ENCODE results near the gene GOSR2.

The GOSR2 gene

DNA sequence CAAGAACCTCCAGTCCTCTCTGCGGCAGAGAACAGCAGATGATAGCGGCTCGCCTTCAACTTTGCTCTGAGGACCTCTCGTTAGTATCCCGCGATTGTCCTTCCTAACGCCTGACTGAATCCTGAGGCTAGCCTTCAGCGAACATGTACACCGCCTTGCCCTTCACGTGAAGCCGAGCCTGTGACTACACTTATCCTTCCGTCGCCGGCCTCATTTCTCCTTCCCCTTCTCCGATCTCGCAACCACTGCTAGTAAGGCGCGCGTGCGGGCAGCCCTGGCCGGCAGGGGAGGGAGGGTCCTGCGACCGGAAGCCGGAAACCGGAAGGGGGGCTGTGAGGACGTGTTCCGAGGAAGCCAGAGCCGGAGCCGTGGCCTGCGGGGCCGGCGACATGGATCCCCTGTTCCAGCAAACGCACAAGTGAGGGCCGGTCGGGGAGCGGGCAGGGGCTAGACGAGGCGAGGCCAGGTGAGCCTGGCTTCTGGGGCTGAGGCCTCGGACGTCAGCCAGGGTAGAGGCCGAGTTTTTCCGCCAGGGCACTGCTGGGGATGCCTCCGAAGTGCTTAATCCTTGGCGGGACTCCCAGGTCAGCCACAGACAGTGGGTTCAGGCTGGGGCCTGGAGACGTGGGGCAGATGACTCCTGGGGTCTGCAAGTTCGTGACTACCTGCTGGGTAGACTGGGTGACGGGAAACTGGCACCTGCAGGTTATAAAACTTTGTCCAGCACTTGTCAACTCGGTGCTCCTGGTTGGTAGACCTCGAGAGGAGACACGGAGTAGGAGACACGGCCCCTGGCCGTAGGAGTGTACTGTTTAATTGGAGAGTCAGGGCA, at the start of gene GOSR2:
TSS of gene GOSR2 (plus strand) at position 357 of the 832 bp plus-strand sequence. CDS start at position 390, 33 bp downstream.
- Mint-ChIP-seq H3K27me3 (peaks cover 2% of the 10 kb centered on the region), H3K9me3 (no peaks in the 10 kb centered on the region), H3K27ac (peak within 1 kb of the TSS; percentile 98), H3K4me3 (peak within 1 kb of the TSS; percentile 85), H3K4me1 (ENCODE audit: low read depth) (peaks cover 34% of the 10 kb centered on the region), H3K36me3 (ENCODE audit: low read depth) (peaks cover 39% of the 10 kb centered on the region)
- intact Hi-C loops (cut with micrococcal nuclease), result loop anchor here (2.0 kb wide), 1 partner anchor 46 kb away; no protein-coding TSS in a partner anchor

DNA sequence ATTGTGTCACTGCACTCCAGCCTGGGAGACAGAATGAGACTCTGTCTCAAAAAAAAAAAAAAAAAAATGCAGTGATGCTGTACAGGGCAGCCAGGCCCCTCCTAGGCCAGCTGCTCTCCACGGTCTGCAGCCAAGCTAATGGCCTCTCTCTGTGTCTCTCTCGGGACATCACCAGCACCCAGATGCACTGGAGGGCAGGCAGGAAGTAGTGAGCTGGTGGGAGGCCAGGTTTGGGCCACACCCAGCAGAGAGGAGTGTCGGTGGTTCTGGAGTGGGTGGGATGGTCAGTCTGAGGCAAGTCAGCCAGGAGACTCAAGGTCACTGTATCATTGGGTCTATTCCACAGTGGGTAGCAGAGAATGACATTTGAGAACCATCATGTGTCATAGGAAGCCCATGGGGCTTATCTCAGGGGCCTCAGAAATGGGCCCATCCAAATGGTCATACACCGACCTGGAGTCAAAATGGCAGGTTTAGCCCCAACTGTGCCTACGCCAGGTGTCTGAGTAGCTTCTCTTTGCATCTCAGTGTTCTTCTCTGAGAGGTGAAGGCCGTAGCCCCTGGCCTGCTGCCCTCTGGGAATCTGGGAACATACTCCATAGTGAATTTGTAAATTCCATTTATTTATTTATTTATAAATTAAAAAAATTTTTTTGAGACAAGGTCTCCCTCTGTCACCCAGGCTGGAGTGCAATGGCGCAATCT, 48.9 kb upstream of the GOSR2 start:
- H3K27me3 Mint-ChIP-seq, result peaks cover 6% of the 10 kb centered on the region
- H3K4me1 Mint-ChIP-seq (ENCODE audit: low read depth), result peaks cover 51% of the 10 kb centered on the region
- no peaks in the 10 kb centered on the region for H3K36me3 Mint-ChIP-seq (ENCODE audit: low read depth)
- intact Hi-C loops (cut with micrococcal nuclease), result no loop called here
- H3K4me3 Mint-ChIP-seq, result no peak overlapping the region
- H3K9me3 Mint-ChIP-seq, result no peaks in the 10 kb centered on the region
- peak overlapping the region; percentile 68 for H3K27ac Mint-ChIP-seq

DNA sequence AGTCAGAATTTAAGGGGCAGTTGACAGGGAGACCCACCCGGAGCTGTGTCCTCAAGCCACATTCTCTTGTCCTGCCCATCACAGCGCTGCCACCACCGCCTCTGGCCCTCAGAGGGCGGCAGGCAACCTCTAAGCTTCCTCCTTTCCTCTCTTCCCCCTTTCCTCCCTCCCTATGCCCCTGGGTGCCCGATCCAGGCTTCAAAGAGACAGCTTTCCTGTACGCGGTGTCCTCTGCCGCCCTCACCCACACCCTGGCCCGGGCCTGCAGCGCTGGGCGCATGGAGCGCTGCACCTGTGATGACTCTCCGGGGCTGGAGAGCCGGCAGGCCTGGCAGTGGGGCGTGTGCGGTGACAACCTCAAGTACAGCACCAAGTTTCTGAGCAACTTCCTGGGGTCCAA, 48.1 kb upstream of the GOSR2 start:
- H3K36me3 Mint-ChIP-seq (ENCODE audit: low read depth), result no peaks in the 10 kb centered on the region
- H3K4me3 Mint-ChIP-seq, result no peak overlapping the region
- intact Hi-C loops (cut with micrococcal nuclease), result no loop called here
- H3K9me3 Mint-ChIP-seq, result no peaks in the 10 kb centered on the region
- peaks cover 59% of the 10 kb centered on the region for H3K4me1 Mint-ChIP-seq (ENCODE audit: low read depth)
- H3K27ac Mint-ChIP-seq, result peak overlapping the region; percentile 90
- H3K27me3 Mint-ChIP-seq, result peaks cover 3% of the 10 kb centered on the region

DNA sequence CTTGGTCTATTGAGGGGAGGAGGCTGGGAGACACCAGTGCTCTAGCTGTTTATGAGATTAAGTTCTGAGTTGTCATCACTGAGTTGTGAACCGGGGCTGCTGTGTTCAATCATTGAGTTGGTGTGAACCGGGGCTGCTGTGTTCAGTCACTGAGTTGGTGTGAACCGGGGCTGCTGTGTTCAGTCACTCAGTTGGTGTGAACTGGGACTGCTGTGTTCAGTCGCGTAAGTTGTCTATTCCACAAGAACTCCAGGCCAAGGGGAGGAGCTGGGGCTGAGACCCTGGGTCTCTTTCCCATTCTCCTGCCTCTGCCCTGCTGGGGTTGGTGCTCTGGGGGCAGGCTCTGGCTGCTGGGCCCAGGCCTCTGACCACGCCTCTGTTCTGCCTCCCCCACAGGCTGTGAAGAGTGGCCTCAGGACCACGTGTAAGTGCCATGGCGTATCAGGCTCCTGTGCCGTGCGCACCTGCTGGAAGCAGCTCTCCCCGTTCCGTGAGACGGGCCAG, 47.1 kb upstream of the GOSR2 start:
- no peaks in the 10 kb centered on the region for H3K9me3 Mint-ChIP-seq
- intact Hi-C loops (cut with micrococcal nuclease), result loop anchor here (2.0 kb wide), 1 partner anchor 47 kb away; the partner anchor contains the start of gene GOSR2
- no peaks in the 10 kb centered on the region for H3K36me3 Mint-ChIP-seq (ENCODE audit: low read depth)
- peaks cover 63% of the 10 kb centered on the region for H3K4me1 Mint-ChIP-seq (ENCODE audit: low read depth)
- peak overlapping the region; percentile 90 for H3K27ac Mint-ChIP-seq
- no peak overlapping the region for H3K4me3 Mint-ChIP-seq
- H3K27me3 Mint-ChIP-seq, result no peaks in the 10 kb centered on the region

DNA sequence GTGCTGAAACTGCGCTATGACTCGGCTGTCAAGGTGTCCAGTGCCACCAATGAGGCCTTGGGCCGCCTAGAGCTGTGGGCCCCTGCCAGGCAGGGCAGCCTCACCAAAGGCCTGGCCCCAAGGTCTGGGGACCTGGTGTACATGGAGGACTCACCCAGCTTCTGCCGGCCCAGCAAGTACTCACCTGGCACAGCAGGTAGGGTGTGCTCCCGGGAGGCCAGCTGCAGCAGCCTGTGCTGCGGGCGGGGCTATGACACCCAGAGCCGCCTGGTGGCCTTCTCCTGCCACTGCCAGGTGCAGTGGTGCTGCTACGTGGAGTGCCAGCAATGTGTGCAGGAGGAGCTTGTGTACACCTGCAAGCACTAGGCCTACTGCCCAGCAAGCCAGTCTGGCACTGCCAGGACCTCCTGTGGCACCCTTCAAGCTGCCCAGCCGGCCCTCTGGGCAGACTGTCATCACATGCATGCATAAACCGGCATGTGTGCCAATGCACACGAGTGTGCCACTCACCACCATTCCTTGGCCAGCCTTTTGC, 46.5 kb upstream of the GOSR2 start:
- Mint-ChIP-seq H3K4me1 (ENCODE audit: low read depth) (peaks cover 67% of the 10 kb centered on the region), H3K9me3 (no peaks in the 10 kb centered on the region), H3K36me3 (ENCODE audit: low read depth) (no peaks in the 10 kb centered on the region), H3K27me3 (no peaks in the 10 kb centered on the region), H3K27ac (peak overlapping the region; percentile 90), H3K4me3 (no peak overlapping the region)
- intact Hi-C loops (cut with micrococcal nuclease), result loop anchor here (2.0 kb wide), 1 partner anchor 46 kb away; the partner anchor contains the start of gene GOSR2

DNA sequence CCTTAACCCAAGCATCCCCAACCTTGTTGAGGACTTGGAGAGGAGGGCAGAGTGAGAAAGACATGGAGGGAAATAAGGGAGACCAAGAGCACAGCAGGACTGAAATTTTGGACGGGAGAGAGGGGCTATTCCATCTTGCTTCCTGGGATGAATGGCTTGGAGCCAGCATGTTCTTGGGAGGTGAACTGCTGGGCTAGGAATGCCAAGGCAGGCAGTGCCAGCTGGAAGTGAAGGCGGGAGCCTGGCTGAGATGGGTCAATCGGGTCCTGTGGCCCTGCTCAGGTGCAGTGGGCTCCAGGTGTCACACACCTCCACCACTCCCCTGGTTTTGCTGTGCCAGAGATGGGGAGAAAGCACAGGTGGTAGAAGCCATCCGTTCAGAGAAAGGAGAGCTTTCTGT, 46.0 kb upstream of the GOSR2 start:
- Mint-ChIP-seq H3K36me3 (ENCODE audit: low read depth) (no peaks in the 10 kb centered on the region), H3K27ac (peak overlapping the region; percentile 90), H3K4me1 (ENCODE audit: low read depth) (peaks cover 70% of the 10 kb centered on the region), H3K9me3 (no peaks in the 10 kb centered on the region), H3K4me3 (no peak overlapping the region), H3K27me3 (no peaks in the 10 kb centered on the region)
- intact Hi-C loops (cut with micrococcal nuclease), result loop anchor here (2.0 kb wide), 1 partner anchor 46 kb away; the partner anchor contains the start of gene GOSR2

DNA sequence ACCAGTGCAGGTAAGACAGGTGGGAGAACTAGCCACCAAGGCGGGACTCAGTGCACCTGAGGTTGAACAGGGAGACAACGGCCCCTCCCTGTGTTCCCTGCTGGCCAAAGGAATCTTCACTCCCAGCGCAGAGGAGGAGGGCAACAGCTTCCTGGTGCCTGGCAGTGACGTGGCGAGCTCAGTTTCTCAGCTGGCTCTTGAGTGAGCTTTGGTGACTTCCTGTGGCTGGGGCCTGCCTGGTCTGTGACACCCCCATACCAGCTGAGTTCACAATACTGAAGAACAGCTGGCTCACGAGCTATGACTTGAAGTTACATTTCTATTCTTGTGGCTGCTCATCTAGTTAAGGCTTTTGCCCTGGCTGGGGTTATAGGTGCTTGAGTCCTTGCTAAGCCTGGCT, 45.5 kb upstream of the GOSR2 start:
- no peaks in the 10 kb centered on the region for H3K36me3 Mint-ChIP-seq (ENCODE audit: low read depth)
- intact Hi-C loops (cut with micrococcal nuclease), result loop anchor here (2.0 kb wide), 1 partner anchor 45 kb away; the partner anchor contains the start of gene GOSR2
- H3K27ac Mint-ChIP-seq, result peak overlapping the region; percentile 90

DNA sequence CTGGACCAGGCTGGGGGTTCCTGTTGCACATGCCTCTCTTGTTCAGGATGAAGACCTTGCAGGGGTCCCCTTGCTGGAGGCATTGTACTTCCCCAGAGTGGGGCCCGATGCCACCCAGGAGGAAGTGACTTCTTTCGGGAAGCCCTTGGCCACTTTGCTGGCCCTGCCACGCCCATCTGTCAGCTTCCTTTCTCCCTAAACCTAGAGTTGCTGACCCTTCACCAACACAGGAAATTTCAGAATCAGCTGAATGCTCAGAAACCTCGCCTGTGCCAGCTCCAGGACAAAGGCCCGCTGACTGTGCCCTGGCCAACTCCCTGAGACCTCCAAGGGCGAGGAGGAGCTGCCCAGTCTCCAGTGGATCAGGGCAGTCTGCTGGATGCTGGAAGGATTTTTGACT, 44.9 kb upstream of the GOSR2 start:
- peak overlapping the region; percentile 33 for H3K4me3 Mint-ChIP-seq
- peaks cover 75% of the 10 kb centered on the region for H3K4me1 Mint-ChIP-seq (ENCODE audit: low read depth)
- H3K9me3 Mint-ChIP-seq, result no peaks in the 10 kb centered on the region
- H3K36me3 Mint-ChIP-seq (ENCODE audit: low read depth), result no peaks in the 10 kb centered on the region
- no peaks in the 10 kb centered on the region for H3K27me3 Mint-ChIP-seq
- H3K27ac Mint-ChIP-seq, result peak overlapping the region; percentile 90
- intact Hi-C loops (cut with micrococcal nuclease), result no loop called here

More for the DNA sequence above, 45.5 kb upstream of the GOSR2 start:
- Mint-ChIP-seq H3K4me3 (no peak overlapping the region), H3K9me3 (no peaks in the 10 kb centered on the region), H3K4me1 (ENCODE audit: low read depth) (peaks cover 71% of the 10 kb centered on the region), H3K27me3 (no peaks in the 10 kb centered on the region)

DNA sequence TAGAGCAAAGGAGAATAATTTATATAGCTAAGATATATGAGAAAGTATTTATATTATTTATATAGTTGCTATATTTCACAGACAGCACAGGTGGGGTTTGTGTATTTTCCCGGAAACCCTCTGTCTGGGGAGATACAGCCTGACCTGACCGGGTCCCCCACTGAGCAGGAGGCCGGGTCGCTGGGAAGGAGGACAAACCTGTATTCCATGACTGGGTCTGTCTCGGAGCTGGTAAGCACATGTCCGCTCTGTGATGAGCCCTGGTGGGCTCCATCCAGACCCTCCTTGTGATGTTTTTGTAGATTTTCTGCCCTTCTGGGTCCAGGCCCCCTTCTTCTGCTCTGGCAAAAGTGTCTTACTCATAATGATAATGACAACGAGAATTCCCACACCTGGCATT, 43.9 kb upstream of the GOSR2 start:
- H3K4me1 Mint-ChIP-seq (ENCODE audit: low read depth), result peaks cover 75% of the 10 kb centered on the region
- peak overlapping the region; percentile 90 for H3K27ac Mint-ChIP-seq
- no peaks in the 10 kb centered on the region for H3K9me3 Mint-ChIP-seq
- intact Hi-C loops (cut with micrococcal nuclease), result no loop called here
- H3K4me3 Mint-ChIP-seq, result no peak overlapping the region
- H3K36me3 Mint-ChIP-seq (ENCODE audit: low read depth), result no peaks in the 10 kb centered on the region
- H3K27me3 Mint-ChIP-seq, result peaks cover 2% of the 10 kb centered on the region

DNA sequence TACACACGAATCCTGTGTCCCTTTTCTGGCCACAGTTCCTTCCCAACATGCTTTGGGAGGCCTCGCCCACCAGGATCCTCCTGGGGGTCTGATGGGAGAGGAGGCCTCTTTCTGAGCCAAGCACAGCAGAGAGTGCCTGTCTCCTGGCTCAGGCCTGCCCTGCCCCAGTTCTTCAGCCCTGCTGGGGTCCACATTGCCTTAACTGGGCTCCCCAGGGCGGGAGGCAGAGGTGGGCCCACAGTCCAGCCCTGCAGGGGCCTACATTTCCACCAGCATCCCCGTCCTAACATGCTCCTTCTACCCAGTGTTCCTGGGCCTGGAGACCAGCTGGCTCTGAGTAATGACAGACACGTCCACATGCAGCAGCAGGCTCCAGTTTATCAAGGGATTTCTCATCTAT, 41.9 kb upstream of the GOSR2 start:
- no peak overlapping the region for H3K4me3 Mint-ChIP-seq
- peak overlapping the region; percentile 90 for H3K27ac Mint-ChIP-seq

DNA sequence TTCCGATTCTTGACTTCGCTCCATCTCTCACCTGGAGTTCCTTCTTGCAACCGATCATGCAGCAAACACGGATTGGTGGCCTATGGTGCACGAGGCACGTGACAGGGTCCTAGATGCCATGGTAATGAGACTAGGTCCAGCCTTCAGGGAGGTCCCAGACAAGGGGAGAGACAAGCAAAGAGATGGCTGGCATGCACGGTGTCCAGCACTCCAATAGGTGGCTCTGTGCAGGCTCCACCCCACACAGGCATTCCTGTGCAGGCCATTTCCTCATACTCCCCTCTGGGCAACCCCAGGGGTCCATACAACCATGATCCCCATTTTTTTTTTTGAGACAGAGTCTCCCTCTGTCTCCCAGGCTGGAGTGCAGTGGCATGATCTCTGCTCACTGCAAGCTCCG, 40.3 kb upstream of the GOSR2 start:
- no peaks in the 10 kb centered on the region for H3K36me3 Mint-ChIP-seq (ENCODE audit: low read depth)
- intact Hi-C loops (cut with micrococcal nuclease), result no loop called here
- H3K27me3 Mint-ChIP-seq, result peaks cover 18% of the 10 kb centered on the region
- H3K4me1 Mint-ChIP-seq (ENCODE audit: low read depth), result peaks cover 48% of the 10 kb centered on the region
- H3K9me3 Mint-ChIP-seq, result no peaks in the 10 kb centered on the region
- no peak overlapping the region for H3K4me3 Mint-ChIP-seq
- no peak overlapping the region for H3K27ac Mint-ChIP-seq

More for the DNA sequence above, 41.9 kb upstream of the GOSR2 start:
- Mint-ChIP-seq H3K9me3 (no peaks in the 10 kb centered on the region), H3K4me1 (ENCODE audit: low read depth) (peaks cover 65% of the 10 kb centered on the region), H3K27me3 (peaks cover 12% of the 10 kb centered on the region), H3K36me3 (ENCODE audit: low read depth) (no peaks in the 10 kb centered on the region)
- intact Hi-C loops (cut with micrococcal nuclease), result no loop called here

DNA sequence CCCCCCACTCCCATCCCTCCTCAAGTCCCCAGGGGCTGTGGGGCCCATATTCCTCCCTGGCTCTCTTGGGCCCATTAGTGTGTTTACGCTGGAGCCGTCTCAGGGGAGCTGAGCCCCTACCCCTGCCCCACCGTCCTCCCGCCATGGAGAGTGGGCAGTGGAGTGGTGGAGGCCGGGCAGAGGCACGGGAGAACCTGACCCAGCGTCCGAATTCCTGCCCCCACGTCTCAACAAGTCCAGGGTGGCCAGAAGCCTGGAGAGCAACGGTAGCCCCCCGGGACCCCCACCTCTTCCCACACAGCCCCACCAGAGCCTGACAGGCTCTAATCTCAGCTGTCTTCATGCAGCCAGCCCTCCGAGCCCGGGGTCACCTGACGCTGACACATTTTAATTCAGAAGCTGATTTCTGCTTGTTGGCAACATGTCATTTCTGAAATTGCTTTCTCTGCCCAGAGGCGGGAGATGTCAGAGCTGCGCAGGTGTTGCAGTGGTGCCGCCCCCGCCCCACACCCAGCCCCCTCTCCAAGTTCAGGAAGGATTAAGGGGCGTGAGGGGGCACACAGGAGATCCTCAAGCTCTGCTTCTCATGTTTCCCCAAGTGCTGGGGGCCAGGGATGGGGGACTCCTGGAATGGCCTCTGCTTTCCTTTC, 39.0 kb upstream of the GOSR2 start:
- Mint-ChIP-seq H3K4me3 (no peak overlapping the region), H3K36me3 (ENCODE audit: low read depth) (no peaks in the 10 kb centered on the region), H3K27me3 (peaks cover 19% of the 10 kb centered on the region), H3K27ac (peak overlapping the region; percentile 67), H3K9me3 (no peaks in the 10 kb centered on the region), H3K4me1 (ENCODE audit: low read depth) (peaks cover 38% of the 10 kb centered on the region)
- intact Hi-C loops (cut with micrococcal nuclease), result no loop called here

DNA sequence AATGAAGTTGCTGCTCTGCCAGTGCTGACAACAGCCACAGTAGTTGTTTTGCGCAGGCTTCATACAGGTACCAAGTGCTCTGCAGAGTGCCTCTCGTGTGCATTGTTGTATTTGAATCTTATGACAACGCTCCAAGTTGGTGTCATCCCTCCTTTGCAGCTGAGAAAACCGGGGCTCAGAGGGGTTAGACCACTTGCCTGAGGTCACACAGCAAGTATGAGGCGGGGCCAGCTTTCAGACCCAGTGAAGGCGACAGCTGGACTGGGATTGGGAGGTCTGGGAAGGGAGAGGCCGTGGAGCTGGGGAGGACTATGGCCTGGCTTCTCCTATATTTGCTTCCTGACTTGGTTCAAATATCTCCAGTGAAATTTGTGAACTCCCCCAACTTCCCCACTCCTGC, 38.4 kb upstream of the GOSR2 start:
- peak overlapping the region; percentile 67 for H3K27ac Mint-ChIP-seq
- H3K4me1 Mint-ChIP-seq (ENCODE audit: low read depth), result peaks cover 38% of the 10 kb centered on the region
- no peaks in the 10 kb centered on the region for H3K9me3 Mint-ChIP-seq
- intact Hi-C loops (cut with micrococcal nuclease), result no loop called here
- H3K4me3 Mint-ChIP-seq, result no peak overlapping the region
- no peaks in the 10 kb centered on the region for H3K36me3 Mint-ChIP-seq (ENCODE audit: low read depth)
- H3K27me3 Mint-ChIP-seq, result peaks cover 19% of the 10 kb centered on the region

All from dendritic cell treated with granulocyte-macrophage colony-stimulating factor and Interleukin-4, amounts not matched to agents 40 ng/mL and 50 ng/mL, for 4 days (primary cell).